ENCODE measurements around the gene CTR9. TPM values are rescaled to one million over a fixed set of nuclear protein-coding genes. Genes with fewer than 3 reads are reported as not detected.

Gene CTR9
- total and polyA plus RNA-seq, 9 of the 15 experiments (the other 6 are each of a cell fraction or from before 2014, with no cell fraction given) = 25.4 to 79.3 (median 47.3) TPM

GRCh38 chr11:10792385-10793068 is 41.5 kb downstream of the CTR9 start (continued):
- TF ChIP-seq BRCA1 (IDR thresholded peaks at IDR 0.05) (no peak), BRCA1 (CRISPR knock-in tag; IDR thresholded peaks at IDR 0.05) (no peak), ZNF384 (IDR thresholded peaks at IDR 0.05; ENCODE audit: low read depth, low read length) (peak; percentile 50; the same call in 1 of the 2 replicates), TBL1XR1 (IDR thresholded peaks at IDR 0.05; ENCODE audit: low read length in 2 of 2) (no peak), TAF7 (tag; IDR thresholded peaks at IDR 0.05) (no peak), ZBTB7A (IDR thresholded peaks at IDR 0.05; ENCODE audit: borderline replicate concordance, control insufficient read depth, low read depth, low read length) (peak; percentile 78; the same call in 1 of the 2 replicates), ARID3A (IDR thresholded peaks at IDR 0.05; ENCODE audit: borderline replicate concordance, low read depth, low read length) (no peak), CREM (IDR thresholded peaks at IDR 0.05; ENCODE audit: low read depth) (peak; percentile 44; the same call in 1 of the 2 replicates), MAZ (CRISPR knock-in tag; conservative IDR thresholded peaks at IDR 0.05 in 1 of 2, IDR thresholded peaks at IDR 0.05 in 1 of 2) (peak; percentile 73 to 75; a peak in 3 of 4 replicates), CTBP1 (IDR thresholded peaks at IDR 0.05; ENCODE audit: borderline replicate concordance) (peak; percentile 91; the same call in 1 of the 2 replicates), RBM22 (IDR thresholded peaks at IDR 0.05; ENCODE audit: low read depth, low read length, poor library complexity, severe bottlenecking) (no peak), MYNN (IDR thresholded peaks at IDR 0.05) (peak; percentile 76; the same call in 1 of the 2 replicates), MYNN (CRISPR knock-in tag; IDR thresholded peaks at IDR 0.05) (no peak), SMARCA5 (IDR thresholded peaks at IDR 0.05) (no peak), ERF (CRISPR knock-in tag; IDR thresholded peaks at IDR 0.05) (no peak), MNT (conservative IDR thresholded peaks at IDR 0.05) (no peak)
- TF ChIP-seq, protein P1, sequence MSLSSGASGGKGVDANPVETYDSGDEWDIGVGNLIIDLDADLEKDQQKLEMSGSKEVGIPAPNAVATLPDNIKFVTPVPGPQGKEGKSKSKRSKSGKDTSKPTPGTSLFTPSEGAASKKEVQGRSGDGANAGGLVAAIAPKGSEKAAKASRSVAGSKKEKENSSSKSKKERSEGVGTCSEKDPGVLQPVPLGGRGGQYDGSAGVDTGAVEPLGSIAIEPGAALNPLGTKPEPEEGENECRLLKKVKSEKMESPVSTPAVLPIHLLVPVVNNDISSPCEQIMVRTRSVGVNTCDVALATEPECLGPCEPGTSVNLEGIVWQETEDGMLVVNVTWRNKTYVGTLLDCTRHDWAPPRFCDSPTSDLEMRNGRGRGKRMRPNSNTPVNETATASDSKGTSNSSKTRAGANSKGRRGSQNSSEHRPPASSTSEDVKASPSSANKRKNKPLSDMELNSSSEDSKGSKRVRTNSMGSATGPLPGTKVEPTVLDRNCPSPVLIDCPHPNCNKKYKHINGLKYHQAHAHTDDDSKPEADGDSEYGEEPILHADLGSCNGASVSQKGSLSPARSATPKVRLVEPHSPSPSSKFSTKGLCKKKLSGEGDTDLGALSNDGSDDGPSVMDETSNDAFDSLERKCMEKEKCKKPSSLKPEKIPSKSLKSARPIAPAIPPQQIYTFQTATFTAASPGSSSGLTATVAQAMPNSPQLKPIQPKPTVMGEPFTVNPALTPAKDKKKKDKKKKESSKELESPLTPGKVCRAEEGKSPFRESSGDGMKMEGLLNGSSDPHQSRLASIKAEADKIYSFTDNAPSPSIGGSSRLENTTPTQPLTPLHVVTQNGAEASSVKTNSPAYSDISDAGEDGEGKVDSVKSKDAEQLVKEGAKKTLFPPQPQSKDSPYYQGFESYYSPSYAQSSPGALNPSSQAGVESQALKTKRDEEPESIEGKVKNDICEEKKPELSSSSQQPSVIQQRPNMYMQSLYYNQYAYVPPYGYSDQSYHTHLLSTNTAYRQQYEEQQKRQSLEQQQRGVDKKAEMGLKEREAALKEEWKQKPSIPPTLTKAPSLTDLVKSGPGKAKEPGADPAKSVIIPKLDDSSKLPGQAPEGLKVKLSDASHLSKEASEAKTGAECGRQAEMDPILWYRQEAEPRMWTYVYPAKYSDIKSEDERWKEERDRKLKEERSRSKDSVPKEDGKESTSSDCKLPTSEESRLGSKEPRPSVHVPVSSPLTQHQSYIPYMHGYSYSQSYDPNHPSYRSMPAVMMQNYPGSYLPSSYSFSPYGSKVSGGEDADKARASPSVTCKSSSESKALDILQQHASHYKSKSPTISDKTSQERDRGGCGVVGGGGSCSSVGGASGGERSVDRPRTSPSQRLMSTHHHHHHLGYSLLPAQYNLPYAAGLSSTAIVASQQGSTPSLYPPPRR (CRISPR knock-in tag; IDR thresholded peaks at IDR 0.05; ENCODE audit: borderline replicate concordance) = 0 out of 2 replicates have a peak, but pooled peaks have one; percentile 44
